ENCODE data around the gene SRSF10.

The SRSF10 gene

DNA sequence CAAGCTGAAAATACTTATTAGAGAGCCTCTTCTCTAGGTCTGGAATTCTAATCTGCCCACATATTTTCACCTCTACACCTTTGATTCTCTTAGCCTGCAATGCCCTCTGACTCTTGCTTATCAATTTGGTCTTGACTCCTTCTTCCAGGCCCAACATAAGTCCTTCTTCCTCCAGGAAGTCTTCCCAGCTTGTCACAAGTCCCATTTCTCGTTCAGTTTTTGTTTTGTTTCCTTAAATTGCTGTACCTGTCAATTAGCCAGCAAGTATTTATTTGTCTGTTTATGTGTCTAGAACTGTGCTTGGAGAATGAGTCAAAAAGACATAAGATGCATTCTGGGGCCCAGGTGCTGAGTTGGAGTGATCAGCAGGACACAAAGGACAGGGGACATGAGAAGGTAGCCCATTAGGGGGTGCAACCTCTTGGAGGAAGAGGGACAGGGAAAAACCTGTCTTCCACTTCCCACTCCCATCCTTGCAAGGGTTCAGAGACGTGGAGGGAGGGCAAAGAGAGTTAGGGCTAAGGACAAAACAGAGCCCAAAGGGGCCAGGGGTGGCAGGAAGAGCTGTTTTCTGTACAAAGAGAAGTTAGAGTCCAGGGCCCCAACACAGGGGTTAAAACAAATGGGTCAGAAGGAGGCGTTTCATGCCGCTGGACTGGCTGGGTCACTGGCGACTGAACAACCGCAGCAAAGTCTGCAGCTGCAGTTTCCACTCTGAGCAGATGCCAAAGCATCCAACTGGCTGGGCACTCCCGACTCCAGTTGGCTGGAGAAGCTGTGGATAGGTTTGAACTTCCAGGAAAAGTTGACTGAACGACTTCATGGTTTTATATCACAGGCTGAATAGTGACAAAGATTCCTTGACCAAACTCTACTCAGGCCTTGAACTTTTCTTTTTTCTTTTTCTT lies 56.3 kb downstream of the SRSF10 start:
- Histone ChIP-seq H3K9me3 (ENCODE audit: control insufficient read depth, insufficient read depth, low read length) (no peaks in the 10 kb centered on the region), H3K9ac (ENCODE audit: low read depth, low read length) (no peak overlapping the region), H3K27me3 (ENCODE audit: control insufficient read depth, insufficient read depth, low read length) (no peaks in the 10 kb centered on the region), H3K4me1 (ENCODE audit: control insufficient read depth, insufficient read depth, low read length) (no peaks in the 10 kb centered on the region), H3K36me3 (ENCODE audit: control insufficient read depth, insufficient read depth, low read length) (no peaks in the 10 kb centered on the region), H3K4me3 (ENCODE audit: low read depth, low read length) (no peak overlapping the region), H3K27ac (ENCODE audit: low read depth, low read length) (no peak overlapping the region)

DNA sequence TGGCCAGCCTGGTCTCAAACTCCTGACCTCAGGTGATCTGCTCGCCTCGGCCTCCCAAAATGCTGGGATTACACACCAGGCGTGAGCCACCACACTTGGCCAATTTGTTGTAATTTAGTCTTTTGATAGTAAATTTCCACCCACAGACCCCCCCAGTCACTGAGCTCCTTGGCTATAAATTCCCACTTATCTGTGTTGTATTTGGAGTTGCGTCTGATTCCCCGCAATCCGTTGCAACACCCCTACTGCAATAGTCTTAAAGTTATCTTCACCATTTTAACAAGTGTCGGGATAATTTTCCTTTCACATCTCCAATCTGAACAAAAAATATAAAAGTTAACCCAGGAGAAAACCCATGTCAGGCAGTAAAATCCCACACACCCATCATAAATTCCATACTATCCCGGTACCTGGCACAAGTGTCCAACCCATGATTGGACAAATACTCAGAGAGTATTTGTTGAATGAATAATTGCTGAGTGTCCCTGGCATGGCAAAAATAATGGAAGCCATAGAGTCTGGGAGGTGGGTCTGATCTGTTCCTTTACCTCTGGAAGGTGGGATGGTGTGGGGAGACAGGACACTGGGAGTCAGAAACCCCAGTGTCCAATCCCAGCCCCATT lies 57.7 kb downstream of the SRSF10 start:
- Histone ChIP-seq H3K27me3 (ENCODE audit: control insufficient read depth, insufficient read depth, low read length) (no peaks in the 10 kb centered on the region), H3K4me3 (ENCODE audit: low read depth, low read length) (no peak overlapping the region), H3K27ac (ENCODE audit: low read depth, low read length) (no peak overlapping the region), H3K9ac (ENCODE audit: low read depth, low read length) (no peak overlapping the region), H3K4me1 (ENCODE audit: control insufficient read depth, insufficient read depth, low read length) (no peaks in the 10 kb centered on the region), H3K36me3 (ENCODE audit: control insufficient read depth, insufficient read depth, low read length) (no peaks in the 10 kb centered on the region), H3K9me3 (ENCODE audit: control insufficient read depth, insufficient read depth, low read length) (no peaks in the 10 kb centered on the region)

DNA sequence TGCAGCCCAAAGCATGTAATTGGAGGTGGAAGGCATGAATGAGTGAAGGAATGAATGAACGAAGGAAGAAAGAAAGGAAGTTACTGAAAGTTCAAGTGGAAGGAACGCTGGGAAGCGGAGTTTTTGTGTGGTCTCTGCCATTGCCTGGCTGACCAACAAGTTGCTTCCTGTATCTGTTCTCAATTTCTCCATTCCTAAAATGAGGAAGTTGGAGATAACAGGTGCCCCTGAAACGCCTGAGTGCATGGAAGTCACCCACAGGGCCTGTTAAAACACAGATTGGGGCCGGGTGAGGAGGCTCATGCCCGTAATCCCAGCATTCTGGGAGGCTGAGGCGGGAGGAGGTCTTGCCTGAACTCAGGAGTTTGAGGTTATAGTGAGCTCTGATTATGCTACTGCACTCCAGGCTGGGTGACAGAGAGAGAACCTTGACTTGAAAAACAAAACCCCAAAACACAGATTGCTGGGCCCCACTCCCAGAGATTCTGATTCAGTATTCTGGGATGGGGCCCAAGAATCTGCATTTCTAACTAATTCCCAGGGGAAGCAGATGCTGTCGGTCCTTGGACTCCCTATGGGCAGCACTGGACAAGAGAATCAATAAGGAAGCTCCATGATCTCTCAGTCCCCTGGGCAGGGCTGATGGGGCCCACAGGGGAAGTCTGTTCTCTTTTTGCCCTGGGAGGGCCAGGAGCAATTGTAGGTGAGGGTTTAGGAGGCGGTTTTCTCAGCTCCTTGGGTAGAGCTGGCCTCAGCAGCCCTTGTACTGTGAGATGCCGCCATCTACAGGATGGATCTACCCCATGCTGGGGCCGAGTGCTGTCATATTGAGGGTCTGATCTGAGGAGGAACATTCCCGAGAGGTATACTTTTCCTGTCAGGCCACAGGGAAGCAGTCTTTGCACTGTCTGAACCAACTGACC lies 63.7 kb downstream of the SRSF10 start:
- Histone ChIP-seq H3K9me3 (ENCODE audit: control insufficient read depth, insufficient read depth, low read length) (no peaks in the 10 kb centered on the region), H3K4me3 (ENCODE audit: low read depth, low read length) (no peak overlapping the region), H3K27me3 (ENCODE audit: control insufficient read depth, insufficient read depth, low read length) (no peaks in the 10 kb centered on the region), H3K36me3 (ENCODE audit: control insufficient read depth, insufficient read depth, low read length) (no peaks in the 10 kb centered on the region), H3K27ac (ENCODE audit: low read depth, low read length) (no peak overlapping the region), H3K4me1 (ENCODE audit: control insufficient read depth, insufficient read depth, low read length) (no peaks in the 10 kb centered on the region), H3K9ac (ENCODE audit: low read depth, low read length) (no peak overlapping the region)

DNA sequence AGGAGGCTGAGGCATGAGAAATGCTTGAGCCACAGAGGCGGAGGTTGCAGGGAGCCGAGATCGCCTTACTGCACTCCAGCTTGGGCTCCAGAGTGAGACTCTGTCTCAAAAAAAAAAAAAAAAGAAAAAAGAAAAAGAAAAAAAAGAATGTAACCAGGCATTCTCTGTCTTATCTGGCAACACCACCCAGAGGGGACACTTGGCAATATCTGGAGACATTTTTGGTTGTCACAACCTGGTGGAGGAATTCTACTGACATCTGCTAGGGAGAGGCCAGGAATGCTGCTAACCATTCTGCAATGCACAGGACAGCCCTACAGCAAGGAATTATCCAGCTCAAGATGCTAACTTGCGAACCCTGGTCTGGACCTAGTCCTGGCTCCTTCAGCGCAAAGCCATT lies 64.7 kb downstream of the SRSF10 start:
- Histone ChIP-seq H3K9ac (ENCODE audit: low read depth, low read length) (no peak overlapping the region), H3K4me1 (ENCODE audit: control insufficient read depth, insufficient read depth, low read length) (no peaks in the 10 kb centered on the region), H3K27ac (ENCODE audit: low read depth, low read length) (no peak overlapping the region), H3K9me3 (ENCODE audit: control insufficient read depth, insufficient read depth, low read length) (no peaks in the 10 kb centered on the region), H3K36me3 (ENCODE audit: control insufficient read depth, insufficient read depth, low read length) (no peaks in the 10 kb centered on the region), H3K4me3 (ENCODE audit: low read depth, low read length) (no peak overlapping the region), H3K27me3 (ENCODE audit: control insufficient read depth, insufficient read depth, low read length) (no peaks in the 10 kb centered on the region)

DNA sequence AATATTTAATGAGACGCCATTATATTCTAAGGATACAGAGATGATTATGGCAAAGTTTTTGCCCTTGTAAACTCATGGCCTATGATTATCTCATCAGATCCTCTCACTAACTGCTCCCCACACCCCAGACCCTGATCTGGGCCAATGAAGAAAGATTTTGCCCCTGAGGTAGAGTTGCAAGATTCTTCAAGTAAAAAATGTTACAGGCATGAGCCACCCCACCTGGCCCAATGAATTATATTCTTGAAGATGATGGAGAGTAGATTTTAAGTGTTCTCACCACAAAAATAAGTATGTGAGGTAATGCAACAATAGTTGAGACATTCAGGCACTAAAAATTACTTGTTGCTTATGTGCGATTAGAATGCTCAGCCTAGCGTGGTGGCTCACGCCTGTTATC lies 65.2 kb downstream of the SRSF10 start:
- no peaks in the 10 kb centered on the region for H3K9me3 ChIP-seq (ENCODE audit: control insufficient read depth, insufficient read depth, low read length)
- no peaks in the 10 kb centered on the region for H3K36me3 ChIP-seq (ENCODE audit: control insufficient read depth, insufficient read depth, low read length)
- H3K4me1 ChIP-seq (ENCODE audit: control insufficient read depth, insufficient read depth, low read length) = no peaks in the 10 kb centered on the region
- no peak overlapping the region for H3K4me3 ChIP-seq (ENCODE audit: low read depth, low read length)
- no peaks in the 10 kb centered on the region for H3K27me3 ChIP-seq (ENCODE audit: control insufficient read depth, insufficient read depth, low read length)
- H3K9ac ChIP-seq (ENCODE audit: low read depth, low read length) = no peak overlapping the region
- H3K27ac ChIP-seq (ENCODE audit: low read depth, low read length) = no peak overlapping the region
